GM19023 (cell line): ENCODE results near the gene YPEL2.
"Not testable (repeated sequence)": the region's sequence is repeated elsewhere in the genome, so short reads cannot be mapped to it uniquely, and the experiment has no call there.

ENCODE experiments used
- ATAC-seq: cut with Tn5 transposase; IDR thresholded peaks from one replicate; pipeline ENCODE4 v1.9.1; 2021; ENCODE audit warnings: mild to moderate bottlenecking, moderate library complexity; ENCODE audit not compliant: unreplicated experiment

The YPEL2 gene, protein sequence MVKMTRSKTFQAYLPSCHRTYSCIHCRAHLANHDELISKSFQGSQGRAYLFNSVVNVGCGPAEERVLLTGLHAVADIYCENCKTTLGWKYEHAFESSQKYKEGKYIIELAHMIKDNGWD

GRCh38 chr17:59331129-59331928 lies at the start of gene YPEL2:
Gene YPEL2 (plus strand): TSS chr17:59331655. CDS start chr17:59353410, 21,755 bp downstream.
- ATAC-seq: peak; percentile 98

- ATAC-seq: no peak
These were observed 47.1 kb upstream of the YPEL2 start for GRCh38 chr17:59284317-59284716.

- ATAC-seq: no peak
These were observed 44.0 kb upstream of the YPEL2 start for GRCh38 chr17:59287452-59287851.

- ATAC-seq: no peak
These were observed 43.6 kb upstream of the YPEL2 start for GRCh38 chr17:59287891-59288290.

DNA sequence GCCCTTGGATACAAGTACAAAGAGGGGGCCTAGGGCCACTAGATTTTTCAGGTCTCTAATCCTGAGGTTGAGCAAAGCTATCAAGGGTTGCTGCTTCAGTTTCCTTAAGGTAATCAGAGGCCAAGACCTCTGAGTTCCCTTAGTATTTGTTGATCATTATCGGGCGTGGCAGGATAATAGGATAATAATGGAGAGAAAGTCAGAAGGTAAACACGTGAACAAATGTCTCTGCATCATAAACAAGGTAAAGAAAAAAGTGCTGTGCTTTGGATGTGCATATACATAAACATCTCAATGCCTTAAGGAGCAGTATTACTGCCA lies 41.5 kb upstream of the YPEL2 start:
- no peak for ATAC-seq

DNA sequence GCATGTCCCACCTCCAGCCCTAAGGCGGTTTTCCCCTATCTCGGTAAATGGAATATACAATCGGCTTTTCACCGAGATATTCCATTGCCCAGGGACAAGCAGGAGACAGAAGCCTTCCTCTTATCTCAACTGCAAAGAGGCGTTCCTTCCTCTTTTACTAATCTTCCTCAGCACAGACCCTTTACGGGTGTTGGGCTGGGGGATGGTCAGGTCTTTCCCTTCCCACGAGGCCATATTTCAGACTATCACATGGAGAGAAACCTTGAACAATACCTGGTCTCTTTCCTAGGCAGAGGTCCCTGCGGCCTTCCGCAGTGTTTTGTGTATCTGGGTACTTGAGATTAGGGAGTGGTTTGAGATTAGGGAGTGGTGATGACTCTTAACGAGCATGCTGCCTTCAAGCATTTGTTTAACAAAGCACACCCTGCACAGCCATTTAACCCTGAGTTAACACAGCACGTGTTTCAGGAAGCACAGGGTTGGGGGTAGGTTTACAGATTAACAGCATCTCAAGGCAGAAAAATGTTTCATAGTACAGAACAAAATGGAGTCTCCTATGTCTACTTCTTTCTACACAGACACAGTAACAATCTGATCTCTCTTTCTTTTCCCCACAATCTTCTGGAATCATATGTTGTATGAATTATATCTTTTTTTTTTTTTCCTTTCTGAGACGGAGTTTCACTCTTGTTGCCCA lies 41.0 kb upstream of the YPEL2 start:
- not testable (repeated sequence) for ATAC-seq

DNA sequence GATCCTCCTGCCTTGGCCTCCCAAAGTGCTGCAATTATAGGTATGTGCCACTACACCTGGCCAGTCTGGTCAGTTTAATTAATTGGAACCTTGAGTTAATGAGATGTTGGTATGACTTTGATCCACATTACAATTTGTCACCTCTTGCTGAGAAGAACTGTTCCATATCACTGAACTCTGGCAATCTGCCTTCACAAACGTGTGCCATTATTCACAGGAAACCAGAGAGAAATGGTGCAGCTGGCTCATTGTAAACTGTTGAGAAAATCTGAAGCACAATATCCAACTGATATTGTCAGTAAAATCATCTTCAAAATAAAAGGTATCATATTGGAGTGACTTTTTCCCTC lies 39.3 kb upstream of the YPEL2 start:
- no peak for ATAC-seq

DNA sequence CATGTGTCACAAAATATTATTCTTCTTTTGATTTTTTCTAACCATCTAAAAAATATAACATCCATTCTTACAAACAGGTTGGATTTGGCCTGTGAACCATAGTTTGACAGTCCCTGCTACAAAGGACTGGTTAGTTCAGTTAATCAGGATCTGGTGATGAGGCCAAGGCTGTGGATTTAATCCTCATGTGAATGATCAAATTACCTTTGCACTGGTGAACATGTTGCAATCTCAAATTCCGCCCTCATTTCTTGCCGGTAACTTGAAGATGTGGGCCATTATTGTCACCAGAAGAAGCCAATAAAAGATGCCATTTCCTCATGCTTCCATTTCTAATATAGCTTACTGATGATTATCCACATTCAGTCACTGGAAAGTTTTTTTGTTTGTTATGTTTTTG lies 35.3 kb upstream of the YPEL2 start:
- ATAC-seq: no peak

GRCh38 chr17:59298521-59298920 lies 32.9 kb upstream of the YPEL2 start:
- ATAC-seq: no peak

- ATAC-seq: no peak
These were observed 31.9 kb upstream of the YPEL2 start for GRCh38 chr17:59299400-59300092.

GRCh38 chr17:59300941-59301340 lies 30.5 kb upstream of the YPEL2 start:
- ATAC-seq: no peak

GRCh38 chr17:59304811-59305210 lies 26.6 kb upstream of the YPEL2 start:
- no peak for ATAC-seq

- ATAC-seq: no peak
These were observed 21.1 kb upstream of the YPEL2 start for GRCh38 chr17:59310263-59310920.

GRCh38 chr17:59311051-59311468 lies 20.4 kb upstream of the YPEL2 start:
- no peak for ATAC-seq

DNA sequence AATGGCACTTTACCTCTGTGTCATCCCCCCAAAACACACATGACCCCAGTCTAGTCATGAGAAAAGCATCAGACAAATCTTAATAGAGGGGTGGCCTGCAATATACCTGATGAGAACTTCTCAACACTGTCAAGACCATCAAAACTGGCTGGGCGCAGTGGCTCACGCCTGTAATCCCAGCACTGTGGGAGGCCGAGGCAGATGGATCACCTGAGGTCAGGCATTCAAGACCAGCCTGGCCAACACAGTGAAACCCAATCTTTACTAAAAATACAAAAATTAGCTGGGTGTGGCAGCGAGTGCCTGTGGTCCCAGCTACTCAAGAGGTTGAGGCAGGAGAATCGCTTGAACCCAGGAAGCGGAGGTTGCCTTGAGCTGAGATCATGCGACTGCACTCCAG lies 19.9 kb upstream of the YPEL2 start:
- ATAC-seq: not testable (repeated sequence)

DNA sequence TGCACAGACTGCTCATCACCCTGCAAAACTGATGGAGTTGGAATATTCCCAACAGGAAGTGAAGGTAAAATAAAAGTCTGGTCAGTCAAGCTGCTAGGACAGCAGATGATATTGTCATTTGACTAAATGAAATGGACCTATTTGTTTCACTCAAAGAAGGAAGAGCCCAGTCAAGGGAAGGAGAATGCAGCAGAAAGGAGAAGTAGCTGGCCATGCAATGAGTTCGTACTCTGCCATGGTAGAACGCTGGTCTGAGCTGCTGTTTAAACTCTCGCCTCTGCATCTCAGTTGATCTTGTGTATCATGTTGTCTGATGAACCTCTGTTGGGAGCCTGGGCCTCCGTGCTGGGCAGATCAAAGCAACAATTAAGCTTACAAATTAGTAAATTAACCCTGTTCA lies 15.6 kb upstream of the YPEL2 start:
- no peak for ATAC-seq

DNA sequence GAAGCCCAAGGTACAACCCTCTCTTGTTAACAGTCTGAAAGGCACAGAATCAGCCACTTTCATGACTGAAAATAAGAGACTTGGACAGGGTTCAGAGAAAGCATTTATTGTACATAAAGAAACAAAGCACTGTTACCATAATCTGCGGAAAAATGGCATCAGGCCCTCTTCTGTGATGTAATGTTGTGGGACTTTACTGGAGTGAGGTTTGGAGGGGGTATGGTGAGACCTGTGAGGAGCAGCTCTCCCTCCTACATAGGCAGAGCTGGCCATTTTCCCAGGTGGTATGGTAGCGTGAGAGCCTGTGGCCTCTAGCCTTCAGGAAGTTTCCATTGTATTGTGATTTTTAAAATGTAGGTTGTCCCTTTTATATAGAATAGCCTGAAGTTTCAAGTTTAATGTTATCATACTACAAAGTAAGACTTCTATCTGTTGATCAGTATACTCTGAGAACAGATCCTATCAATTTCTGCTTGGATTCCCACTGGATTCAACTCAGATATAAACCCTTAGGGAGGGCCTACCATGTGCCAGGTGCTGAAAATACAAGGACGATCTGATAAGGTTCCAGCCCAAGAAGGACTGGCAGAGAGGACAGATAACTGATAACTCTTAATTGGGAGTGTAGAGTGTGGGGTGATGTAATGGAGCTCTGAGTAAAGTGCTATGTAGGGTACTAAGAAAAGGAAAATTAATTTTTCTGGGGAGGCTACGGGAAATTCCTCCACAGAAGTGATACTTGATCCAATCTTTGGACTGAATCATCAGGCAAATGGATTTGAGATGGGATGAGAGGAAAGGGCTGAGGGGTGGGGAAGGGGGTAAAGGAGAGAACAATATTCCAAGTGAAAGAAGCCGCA lies 4.1 kb upstream of the YPEL2 start:
- ATAC-seq: no peak

GRCh38 chr17:59327981-59328290 lies 3.5 kb upstream of the YPEL2 start:
- ATAC-seq: no peak

GRCh38 chr17:59328601-59329000 lies 2.9 kb upstream of the YPEL2 start:
- no peak for ATAC-seq
